Measurements from ENCODE around the gene TMEM17. TPM values are rescaled to one million over a fixed set of nuclear protein-coding genes. Genes with fewer than 3 reads are reported as not detected.
"Not testable (repeated sequence)": the region's sequence is repeated elsewhere in the genome, so short reads cannot be mapped to it uniquely, and the experiment has no call there.

TMEM17 gene
- 0.15 and 0.23 TPM in 2 replicates for total RNA-seq

GRCh38 chr2:62505750-62506420 lies at the start of gene TMEM17:
TSS of gene TMEM17 (minus strand) at chr2:62506195. CDS start at chr2:62506129, 66 bp downstream.
- intact Hi-C loops (cut with micrococcal nuclease) = loop anchor here (5.0 kb wide), 2 partner anchors 201 to 1336 kb away; partner anchors contain the start of genes EHBP1 and UGP2
- peaks cover 18% of the 10 kb centered on the region for H3K27me3 Mint-ChIP-seq (ENCODE audit: insufficient read depth)
- DNase-seq (ENCODE audit: low spot score) = peak; percentile 4
- peak within 1 kb of the TSS; percentile 21 for H3K27ac Mint-ChIP-seq
- H3K4me3 Mint-ChIP-seq = peak within 1 kb of the TSS; percentile 81
- H3K36me3 Mint-ChIP-seq (ENCODE audit: low read depth) = peaks cover 2% of the 10 kb centered on the region
- H3K9me3 Mint-ChIP-seq = no peaks in the 10 kb centered on the region
- H3K4me1 Mint-ChIP-seq (ENCODE audit: low read depth) = peaks cover 11% of the 10 kb centered on the region

GRCh38 chr2:62554440-62554839 lies 48.4 kb upstream of the TMEM17 start:
- no peak overlapping the region for H3K27ac Mint-ChIP-seq
- H3K4me1 Mint-ChIP-seq (ENCODE audit: low read depth) = no peaks in the 10 kb centered on the region
- H3K9me3 Mint-ChIP-seq = no peaks in the 10 kb centered on the region
- H3K36me3 Mint-ChIP-seq (ENCODE audit: low read depth) = no peaks in the 10 kb centered on the region
- intact Hi-C loops (cut with micrococcal nuclease) = no loop called here
- no peak for DNase-seq (ENCODE audit: low spot score)
- peaks cover 2% of the 10 kb centered on the region for H3K27me3 Mint-ChIP-seq (ENCODE audit: insufficient read depth)
- no peak overlapping the region for H3K4me3 Mint-ChIP-seq

GRCh38 chr2:62550461-62550860 lies 44.5 kb upstream of the TMEM17 start:
- intact Hi-C loops (cut with micrococcal nuclease) = no loop called here
- peaks cover 2% of the 10 kb centered on the region for H3K27me3 Mint-ChIP-seq (ENCODE audit: insufficient read depth)
- H3K4me3 Mint-ChIP-seq = no peak overlapping the region
- DNase-seq (ENCODE audit: low spot score) = no peak
- H3K4me1 Mint-ChIP-seq (ENCODE audit: low read depth) = no peaks in the 10 kb centered on the region
- H3K9me3 Mint-ChIP-seq = no peaks in the 10 kb centered on the region
- no peaks in the 10 kb centered on the region for H3K36me3 Mint-ChIP-seq (ENCODE audit: low read depth)
- no peak overlapping the region for H3K27ac Mint-ChIP-seq

GRCh38 chr2:62547854-62548253 lies 41.9 kb upstream of the TMEM17 start:
- no peaks in the 10 kb centered on the region for H3K9me3 Mint-ChIP-seq
- intact Hi-C loops (cut with micrococcal nuclease) = no loop called here
- H3K27me3 Mint-ChIP-seq (ENCODE audit: insufficient read depth) = no peaks in the 10 kb centered on the region
- H3K4me3 Mint-ChIP-seq = no peak overlapping the region
- no peaks in the 10 kb centered on the region for H3K36me3 Mint-ChIP-seq (ENCODE audit: low read depth)
- no peak overlapping the region for H3K27ac Mint-ChIP-seq
- no peak for DNase-seq (ENCODE audit: low spot score)
- H3K4me1 Mint-ChIP-seq (ENCODE audit: low read depth) = no peaks in the 10 kb centered on the region

- Mint-ChIP-seq H3K27me3 (ENCODE audit: insufficient read depth) (no peaks in the 10 kb centered on the region), H3K4me3 (no peak overlapping the region), H3K9me3 (no peaks in the 10 kb centered on the region), H3K27ac (no peak overlapping the region), H3K36me3 (ENCODE audit: low read depth) (no peaks in the 10 kb centered on the region), H3K4me1 (ENCODE audit: low read depth) (no peaks in the 10 kb centered on the region)
- intact Hi-C loops (cut with micrococcal nuclease) = no loop called here
- no peak for DNase-seq (ENCODE audit: low spot score)
Observed at GRCh38 chr2:62545261-62545660, 39.3 kb upstream of the TMEM17 start.

GRCh38 chr2:62540408-62541168 lies 34.6 kb upstream of the TMEM17 start:
- Mint-ChIP-seq H3K27ac (no peak overlapping the region), H3K27me3 (ENCODE audit: insufficient read depth) (no peaks in the 10 kb centered on the region), H3K4me1 (ENCODE audit: low read depth) (no peaks in the 10 kb centered on the region), H3K4me3 (no peak overlapping the region), H3K36me3 (ENCODE audit: low read depth) (no peaks in the 10 kb centered on the region), H3K9me3 (peaks cover 4% of the 10 kb centered on the region)
- DNase-seq (ENCODE audit: low spot score) = no peak
- intact Hi-C loops (cut with micrococcal nuclease) = no loop called here

- Mint-ChIP-seq H3K27ac (no peak overlapping the region), H3K4me3 (no peak overlapping the region), H3K27me3 (ENCODE audit: insufficient read depth) (no peaks in the 10 kb centered on the region), H3K4me1 (ENCODE audit: low read depth) (no peaks in the 10 kb centered on the region), H3K9me3 (peaks cover 4% of the 10 kb centered on the region), H3K36me3 (ENCODE audit: low read depth) (no peaks in the 10 kb centered on the region)
- no peak for DNase-seq (ENCODE audit: low spot score)
- intact Hi-C loops (cut with micrococcal nuclease) = no loop called here
Observed at GRCh38 chr2:62539606-62540407, 33.8 kb upstream of the TMEM17 start.

GRCh38 chr2:62538756-62539155 lies 32.8 kb upstream of the TMEM17 start:
- Mint-ChIP-seq H3K27me3 (ENCODE audit: insufficient read depth) (no peaks in the 10 kb centered on the region), H3K4me1 (ENCODE audit: low read depth) (no peaks in the 10 kb centered on the region)
- intact Hi-C loops (cut with micrococcal nuclease) = no loop called here

GRCh38 chr2:62537814-62538213 lies 31.8 kb upstream of the TMEM17 start:
- H3K4me3 Mint-ChIP-seq = no peak overlapping the region
- no peaks in the 10 kb centered on the region for H3K4me1 Mint-ChIP-seq (ENCODE audit: low read depth)
- no peak for DNase-seq (ENCODE audit: low spot score)
- no peaks in the 10 kb centered on the region for H3K27me3 Mint-ChIP-seq (ENCODE audit: insufficient read depth)
- peaks cover 4% of the 10 kb centered on the region for H3K9me3 Mint-ChIP-seq
- intact Hi-C loops (cut with micrococcal nuclease) = no loop called here
- no peaks in the 10 kb centered on the region for H3K36me3 Mint-ChIP-seq (ENCODE audit: low read depth)
- H3K27ac Mint-ChIP-seq = no peak overlapping the region

More at GRCh38 chr2:62538756-62539155, 32.8 kb upstream of the TMEM17 start:
- no peak for DNase-seq (ENCODE audit: low spot score)
- peaks cover 4% of the 10 kb centered on the region for H3K9me3 Mint-ChIP-seq
- H3K4me3 Mint-ChIP-seq = no peak overlapping the region
- H3K27ac Mint-ChIP-seq = no peak overlapping the region
- no peaks in the 10 kb centered on the region for H3K36me3 Mint-ChIP-seq (ENCODE audit: low read depth)

GRCh38 chr2:62536873-62537547 lies 31.0 kb upstream of the TMEM17 start:
- Mint-ChIP-seq H3K4me1 (ENCODE audit: low read depth) (no peaks in the 10 kb centered on the region), H3K27me3 (ENCODE audit: insufficient read depth) (peaks cover 3% of the 10 kb centered on the region), H3K4me3 (no peak overlapping the region), H3K9me3 (peaks cover 9% of the 10 kb centered on the region), H3K36me3 (ENCODE audit: low read depth) (no peaks in the 10 kb centered on the region), H3K27ac (no peak overlapping the region)
- DNase-seq (ENCODE audit: low spot score) = no peak
- intact Hi-C loops (cut with micrococcal nuclease) = no loop called here

- intact Hi-C loops (cut with micrococcal nuclease); H3K36me3 Mint-ChIP-seq (ENCODE audit: low read depth); H3K27ac Mint-ChIP-seq; H3K9me3 Mint-ChIP-seq; DNase-seq (ENCODE audit: low spot score); H3K4me3 Mint-ChIP-seq; H3K27me3 Mint-ChIP-seq (ENCODE audit: insufficient read depth); H3K4me1 Mint-ChIP-seq (ENCODE audit: low read depth): not testable (repeated sequence)
Observed at GRCh38 chr2:62535521-62535920, 29.5 kb upstream of the TMEM17 start.

GRCh38 chr2:62531594-62531993 lies 25.6 kb upstream of the TMEM17 start:
- H3K4me1 Mint-ChIP-seq (ENCODE audit: low read depth) = no peaks in the 10 kb centered on the region
- intact Hi-C loops (cut with micrococcal nuclease) = no loop called here
- H3K36me3 Mint-ChIP-seq (ENCODE audit: low read depth) = no peaks in the 10 kb centered on the region
- no peak overlapping the region for H3K27ac Mint-ChIP-seq
- no peak for DNase-seq (ENCODE audit: low spot score)
- H3K27me3 Mint-ChIP-seq (ENCODE audit: insufficient read depth) = peaks cover 7% of the 10 kb centered on the region
- no peak overlapping the region for H3K4me3 Mint-ChIP-seq
- H3K9me3 Mint-ChIP-seq = peaks cover 9% of the 10 kb centered on the region

All from activated T-helper 1 cell treated with anti-CD3 and anti-CD28 coated beads, Interleukin-12 subunit alpha, Interleukin-12 subunit beta, Interleukin-2, Interleukin-4 antibody, amounts not matched to agents 30 ng/mL and 10 ng/mL and 1 ng/mL, durations not matched to agents 14 hours and 24 hours and 36 hours (primary cell).